Medulla oblongata (tissue), 1 donor: ENCODE measurements around the gene RASSF5.

Experiments used
- DNase-seq: peaks from one replicate; pipeline ENCODE4 v3.0.0-alpha.2; 2015; ENCODE audit errors: extremely low spot score

The RASSF5 gene

GRCh38 chr1:206634365-206635079 is 127.2 kb downstream of the RASSF5 start:
- DNase-seq: peak; percentile 98

GRCh38 chr1:206635080-206635977 is 128.0 kb downstream of the RASSF5 start, which contains the start of gene DYRK3:
DYRK3 (plus strand) TSS chr1:206635536; CDS start chr1:206635704, 168 bp downstream.
- peak; percentile 94 for DNase-seq

GRCh38 chr1:206635978-206636345 is 128.6 kb downstream of the RASSF5 start:
- DNase-seq: no peak

- DNase-seq: no peak
Measured at GRCh38 chr1:206636671-206637070, 129.3 kb downstream of the RASSF5 start.

GRCh38 chr1:206637605-206638004 is 130.3 kb downstream of the RASSF5 start:
- DNase-seq: no peak
